ENCODE results near the gene GNG13.

DNA sequence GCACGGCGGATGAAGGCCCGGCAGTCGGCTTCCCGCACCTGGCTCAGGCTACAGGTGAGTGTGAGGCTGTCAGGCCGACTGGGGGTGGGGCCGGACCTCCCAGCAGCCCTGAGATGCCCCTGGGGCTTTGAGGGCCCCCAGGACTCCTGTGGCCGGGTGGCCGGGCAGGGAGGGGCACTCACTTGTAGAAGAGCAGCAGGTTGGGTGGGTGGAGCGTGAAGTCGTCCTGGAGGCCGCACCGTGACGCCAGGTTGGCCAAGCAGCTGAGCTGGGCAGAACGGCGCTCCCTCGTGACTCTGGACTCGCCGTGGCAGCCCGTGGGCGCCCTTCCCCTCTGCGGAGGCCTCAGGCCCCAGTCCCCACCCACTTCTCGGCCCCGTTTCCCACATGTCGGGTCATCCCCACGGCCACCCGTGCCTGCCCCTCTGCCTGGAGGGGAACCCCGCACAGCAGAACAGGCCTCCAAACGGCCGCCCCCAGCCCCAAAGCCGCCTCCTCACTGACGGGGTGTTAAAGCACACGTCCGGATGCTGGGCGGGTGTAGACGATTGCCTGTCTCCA is 25.2 kb downstream of the GNG13 start:
- TF ChIP-seq NRF1 (conservative IDR thresholded peaks at IDR 0.05 in 1 of 2, IDR thresholded peaks at IDR 0.05 in 1 of 2) (no peak), MYC (IDR thresholded peaks at IDR 0.05; ENCODE audit: low read depth, low read length) (no peak), MYC (CRISPR knock-in tag; IDR thresholded peaks at IDR 0.05; ENCODE audit: borderline replicate concordance, low read depth) (no peak)
- TF ChIP-seq, protein P1, sequence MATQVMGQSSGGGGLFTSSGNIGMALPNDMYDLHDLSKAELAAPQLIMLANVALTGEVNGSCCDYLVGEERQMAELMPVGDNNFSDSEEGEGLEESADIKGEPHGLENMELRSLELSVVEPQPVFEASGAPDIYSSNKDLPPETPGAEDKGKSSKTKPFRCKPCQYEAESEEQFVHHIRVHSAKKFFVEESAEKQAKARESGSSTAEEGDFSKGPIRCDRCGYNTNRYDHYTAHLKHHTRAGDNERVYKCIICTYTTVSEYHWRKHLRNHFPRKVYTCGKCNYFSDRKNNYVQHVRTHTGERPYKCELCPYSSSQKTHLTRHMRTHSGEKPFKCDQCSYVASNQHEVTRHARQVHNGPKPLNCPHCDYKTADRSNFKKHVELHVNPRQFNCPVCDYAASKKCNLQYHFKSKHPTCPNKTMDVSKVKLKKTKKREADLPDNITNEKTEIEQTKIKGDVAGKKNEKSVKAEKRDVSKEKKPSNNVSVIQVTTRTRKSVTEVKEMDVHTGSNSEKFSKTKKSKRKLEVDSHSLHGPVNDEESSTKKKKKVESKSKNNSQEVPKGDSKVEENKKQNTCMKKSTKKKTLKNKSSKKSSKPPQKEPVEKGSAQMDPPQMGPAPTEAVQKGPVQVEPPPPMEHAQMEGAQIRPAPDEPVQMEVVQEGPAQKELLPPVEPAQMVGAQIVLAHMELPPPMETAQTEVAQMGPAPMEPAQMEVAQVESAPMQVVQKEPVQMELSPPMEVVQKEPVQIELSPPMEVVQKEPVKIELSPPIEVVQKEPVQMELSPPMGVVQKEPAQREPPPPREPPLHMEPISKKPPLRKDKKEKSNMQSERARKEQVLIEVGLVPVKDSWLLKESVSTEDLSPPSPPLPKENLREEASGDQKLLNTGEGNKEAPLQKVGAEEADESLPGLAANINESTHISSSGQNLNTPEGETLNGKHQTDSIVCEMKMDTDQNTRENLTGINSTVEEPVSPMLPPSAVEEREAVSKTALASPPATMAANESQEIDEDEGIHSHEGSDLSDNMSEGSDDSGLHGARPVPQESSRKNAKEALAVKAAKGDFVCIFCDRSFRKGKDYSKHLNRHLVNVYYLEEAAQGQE (IDR thresholded peaks at IDR 0.05; ENCODE audit: borderline replicate concordance), result no peak
- TF ChIP-seq, protein P1 (CRISPR knock-in tag; IDR thresholded peaks at IDR 0.05; ENCODE audit: low read depth), result no peak
- TF ChIP-seq, protein P2, sequence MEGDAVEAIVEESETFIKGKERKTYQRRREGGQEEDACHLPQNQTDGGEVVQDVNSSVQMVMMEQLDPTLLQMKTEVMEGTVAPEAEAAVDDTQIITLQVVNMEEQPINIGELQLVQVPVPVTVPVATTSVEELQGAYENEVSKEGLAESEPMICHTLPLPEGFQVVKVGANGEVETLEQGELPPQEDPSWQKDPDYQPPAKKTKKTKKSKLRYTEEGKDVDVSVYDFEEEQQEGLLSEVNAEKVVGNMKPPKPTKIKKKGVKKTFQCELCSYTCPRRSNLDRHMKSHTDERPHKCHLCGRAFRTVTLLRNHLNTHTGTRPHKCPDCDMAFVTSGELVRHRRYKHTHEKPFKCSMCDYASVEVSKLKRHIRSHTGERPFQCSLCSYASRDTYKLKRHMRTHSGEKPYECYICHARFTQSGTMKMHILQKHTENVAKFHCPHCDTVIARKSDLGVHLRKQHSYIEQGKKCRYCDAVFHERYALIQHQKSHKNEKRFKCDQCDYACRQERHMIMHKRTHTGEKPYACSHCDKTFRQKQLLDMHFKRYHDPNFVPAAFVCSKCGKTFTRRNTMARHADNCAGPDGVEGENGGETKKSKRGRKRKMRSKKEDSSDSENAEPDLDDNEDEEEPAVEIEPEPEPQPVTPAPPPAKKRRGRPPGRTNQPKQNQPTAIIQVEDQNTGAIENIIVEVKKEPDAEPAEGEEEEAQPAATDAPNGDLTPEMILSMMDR (IDR thresholded peaks at IDR 0.05 in 2 of 3, conservative IDR thresholded peaks at IDR 0.05 in 1 of 3; ENCODE audit: insufficient read depth in 2 of 3, low read depth in 1 of 3, low read length in 3 of 3), result no peak

All from K562 (cell line).